Tibial nerve (tissue), 4 donors: Measurements from ENCODE around the gene ATOSB. TPM values are rescaled to one million over a fixed set of nuclear protein-coding genes. Genes with fewer than 3 reads are reported as not detected.

Experiments
- DNase-seq, 2 donors: peaks; one replicate each; pipeline ENCODE4 v3.0.0-alpha.2; 2019; ENCODE audit warnings: low spot score in 2 of 2
- H3K27ac ChIP-seq, 4 donors: fragments of 200-600 bp; sonication (generic) in 3 of 4; one replicate each; pipeline ENCODE4 v1.5.1; 2017 to 2019; ENCODE audit warnings: mild to moderate bottlenecking in 1 of 4
- H3K27me3 ChIP-seq, 2 donors: fragments of 200-600 bp; sonication (generic) in 1 of 2; one replicate each; pipeline versions ENCODE4 v1.5.1 to v1.6.0; 2017 to 2019
- H3K36me3 ChIP-seq, 3 donors: fragments of 200-600 bp; sonication (generic); one replicate each; pipeline ENCODE4 v1.5.1; 2018 to 2019
- H3K4me1 ChIP-seq, 4 donors: fragments of 200-600 bp; sonication (generic) in 3 of 4; one replicate each; pipeline ENCODE4 v1.5.1; 2017 to 2019
- H3K4me3 ChIP-seq, 4 donors: fragments of 200-600 bp; sonication (generic) in 3 of 4; one replicate each; pipeline ENCODE4 v1.5.1; 2017 to 2019; ENCODE audit warnings: mild to moderate bottlenecking in 1 of 4, moderate library complexity in 1 of 4
- H3K9me3 ChIP-seq, 4 donors: fragments of 200-600 bp; sonication (generic) in 3 of 4; one replicate each; pipeline ENCODE4 v1.5.1; 2017 to 2019
- CTCF ChIP-seq, 5 experiments: fragments of 200-600 bp in 3 of 5; fragments of 450-650 bp in 2 of 5; sonication (generic) in 3 of 5; IDR thresholded peaks; one replicate each; pipeline ENCODE4 v1.5.1; 2016 to 2019; ENCODE audit warnings: antibody characterized with exemption in 5 of 5, mild to moderate bottlenecking in 3 of 5, moderate library complexity in 2 of 5
- EP300 ChIP-seq, 2 donors: sonication (generic); formaldehyde crosslinking; IDR thresholded peaks; one replicate each; pipeline ENCODE4 v1.6.1; 2017; ENCODE audit warnings: antibody characterized with exemption in 2 of 2, mild to moderate bottlenecking in 1 of 2
- POLR2A ChIP-seq, 2 donors: fragments of 450-650 bp; IDR thresholded peaks; one replicate each; pipeline ENCODE4 v1.6.1; 2017; ENCODE audit warnings: antibody characterized with exemption in 2 of 2, mild to moderate bottlenecking in 2 of 2, moderate library complexity in 2 of 2
- WGBS, 2 donors: methylation state at CpG; one replicate each; pipeline ENCODE4 v1.1.5; 2018; 5-methylcytosine and 5-hydroxymethylcytosine counted together
- total RNA-seq, 4 donors: library from RNA; depleted of rRNA; stranded (reverse); fragments of >200 nt; gene quantifications; one replicate each; pipeline ENCODE4 v1.1.0, GENCODE V29; 2016

Gene ATOSB
- total RNA-seq, 4 donors from 2014 or later: 13.3 to 19.5 (median 14.7) TPM

DNA sequence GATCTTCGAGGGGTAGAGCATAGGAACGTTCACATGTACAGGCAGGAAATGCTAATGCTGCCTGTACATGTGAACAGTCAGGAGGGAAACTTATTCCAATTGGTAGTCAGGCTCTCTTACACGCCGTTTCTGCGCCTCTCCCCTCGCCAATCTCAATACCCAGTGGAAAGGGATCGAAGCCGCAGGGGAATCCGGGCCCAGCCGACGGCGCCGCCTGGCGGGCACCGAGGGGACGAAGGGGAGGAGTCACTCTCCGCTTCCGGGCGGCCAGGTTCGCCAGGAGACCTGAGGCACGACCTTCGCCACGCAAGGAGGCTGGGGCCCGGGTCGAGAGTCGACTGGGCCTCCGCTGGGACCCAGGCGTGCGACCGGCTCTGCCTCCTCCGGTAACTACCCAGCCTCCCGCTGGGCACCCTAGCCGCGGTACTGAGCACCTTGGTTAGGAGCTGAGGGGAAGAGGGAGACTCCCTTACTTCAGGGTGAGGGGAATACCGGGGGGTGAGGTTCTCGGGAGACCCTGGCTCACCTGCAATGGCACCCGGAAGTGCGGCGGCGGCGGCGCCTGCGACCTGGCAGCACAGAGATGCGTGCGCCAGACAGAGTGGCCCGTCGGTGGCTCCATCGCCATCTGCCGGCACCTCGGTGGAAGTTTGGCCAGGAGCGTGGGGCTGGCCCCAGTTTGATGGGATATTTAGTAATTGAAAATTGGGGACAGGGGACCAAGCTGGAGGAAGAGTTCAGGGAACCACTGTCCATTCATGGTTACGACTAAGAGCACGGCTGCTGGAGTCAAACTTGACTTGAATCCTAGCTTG is 19.4 kb downstream of the ATOSB start, which contains the start of gene PIGO:
PIGO (minus strand) TSS at position 557 of the 815 bp plus-strand sequence. CDS start 1,026 bp downstream, outside the sequence.
- WGBS, 2 donors: 1% methylated on average over 38 to 51 of the region's 53 CpGs
- Histone ChIP-seq H3K9me3 (no peaks in the 10 kb centered on the region), H3K36me3 (peaks cover 0 to 54% (median 6%) of the 10 kb centered on the region in 3 donors), H3K4me3 (peak within 1 kb of the TSS; percentile 86 to 100 (median 98)), H3K27me3 (no peaks in the 10 kb centered on the region), H3K4me1 (peaks cover 0 to 21% (median 7%) of the 10 kb centered on the region in 4 donors), H3K27ac (peak within 1 kb of the TSS; percentile 90 to 100 (median 96))
- DNase-seq: peak; percentile 73 to 75
- TF ChIP-seq EP300 (IDR thresholded peaks at IDR 0.05) (peak; percentile 56 to 79), POLR2A (IDR thresholded peaks at IDR 0.05) (peak; percentile 8 to 13), CTCF (IDR thresholded peaks at IDR 0.05) (peak; percentile 57 to 96 (median 81))

DNA sequence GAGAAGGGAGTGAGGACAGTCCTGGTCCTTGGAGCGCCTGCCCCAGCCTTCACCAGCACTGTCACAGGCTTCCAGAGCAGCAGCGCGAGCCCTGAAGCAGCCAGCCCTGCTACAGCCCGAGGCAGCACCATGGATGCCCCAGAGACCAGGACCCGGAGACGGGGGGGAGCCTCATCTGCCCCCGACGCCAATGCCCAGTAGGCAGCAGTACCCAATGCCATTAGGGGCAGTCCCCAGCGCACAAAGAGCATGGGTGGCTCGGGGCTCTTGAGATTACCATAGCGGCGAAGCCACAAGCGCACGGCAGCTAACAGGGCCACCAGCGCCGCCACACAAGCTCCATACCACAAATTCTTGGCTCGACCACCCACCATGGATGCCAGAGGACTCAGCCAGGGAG is 24.1 kb downstream of the ATOSB start:
- Histone ChIP-seq H3K9me3 (no peaks in the 10 kb centered on the region), H3K4me3 (no peak overlapping the region), H3K27me3 (no peaks in the 10 kb centered on the region), H3K36me3 (peaks cover 0 to 76% (median 6%) of the 10 kb centered on the region in 3 donors), H3K4me1 (peaks cover 0 to 12% (median 7%) of the 10 kb centered on the region in 4 donors), H3K27ac (no peak overlapping the region)
- TF ChIP-seq POLR2A (IDR thresholded peaks at IDR 0.05): no peak
- TF ChIP-seq EP300 (IDR thresholded peaks at IDR 0.05): no peak
- no peak for TF ChIP-seq CTCF (IDR thresholded peaks at IDR 0.05)
- DNase-seq: no peak
- 92 to 96% methylated on average over 9 to 17 of the region's 17 CpGs for WGBS, 2 donors

DNA sequence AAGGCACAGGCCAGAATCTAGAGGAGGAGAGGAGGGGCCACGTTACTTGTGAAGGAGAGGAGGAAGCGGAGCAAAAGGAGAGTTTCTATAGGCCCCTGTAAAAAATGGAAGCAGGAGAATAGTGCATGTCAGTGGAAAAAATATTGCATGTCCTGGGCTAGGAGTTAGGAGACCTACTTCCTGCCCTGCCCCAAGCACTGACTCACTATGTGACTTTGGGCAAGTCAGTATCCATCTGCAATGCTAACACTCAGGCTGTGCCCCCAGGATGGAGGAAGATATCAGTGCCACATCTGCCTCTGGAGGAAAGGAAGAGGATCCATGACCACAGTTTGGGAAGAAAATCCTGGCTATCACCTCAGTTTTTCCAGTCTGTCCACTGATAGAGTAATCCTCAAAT is 26.2 kb downstream of the ATOSB start:
- Histone ChIP-seq H3K9me3 (no peaks in the 10 kb centered on the region), H3K4me3 (no peak overlapping the region), H3K27ac (no peak overlapping the region), H3K36me3 (peaks cover 0 to 89% (median 6%) of the 10 kb centered on the region in 3 donors), H3K4me1 (no peaks in the 10 kb centered on the region), H3K27me3 (no peaks in the 10 kb centered on the region)
- no peak for DNase-seq
- TF ChIP-seq EP300 (IDR thresholded peaks at IDR 0.05): no peak
- no peak for TF ChIP-seq CTCF (IDR thresholded peaks at IDR 0.05)
- TF ChIP-seq POLR2A (IDR thresholded peaks at IDR 0.05): no peak
- whole genome bisulfite sequencing, 2 donors: 93 to 95% methylated on average over 2 of the region's 2 CpGs

DNA sequence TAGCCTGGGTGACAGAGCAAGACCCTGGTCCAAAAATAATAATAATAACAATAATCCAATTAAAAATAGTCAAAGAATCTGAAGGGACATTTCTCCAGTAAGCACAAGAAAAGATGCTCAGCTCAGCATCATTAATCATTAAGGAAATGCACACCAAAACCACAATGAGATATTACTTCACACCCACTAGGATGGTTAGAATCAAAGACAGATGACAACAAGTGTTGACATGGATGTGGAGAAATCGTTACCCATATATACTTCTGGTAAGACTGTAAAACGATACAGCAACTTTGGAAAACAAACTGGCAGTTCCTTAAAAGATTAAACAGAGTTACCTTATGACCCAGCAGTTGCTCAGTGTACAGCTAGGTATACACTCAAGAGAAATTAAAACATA is 30.6 kb downstream of the ATOSB start:
- Histone ChIP-seq H3K27ac (no peak overlapping the region), H3K4me3 (no peak overlapping the region), H3K4me1 (peaks cover 0 to 6% (median 5%) of the 10 kb centered on the region in 4 donors), H3K9me3 (no peaks in the 10 kb centered on the region), H3K36me3 (peaks cover 0 to 47% (median 0%) of the 10 kb centered on the region in 3 donors), H3K27me3 (no peaks in the 10 kb centered on the region)
- 88 to 91% methylated on average over 2 of the region's 2 CpGs for WGBS, 2 donors
- TF ChIP-seq EP300 (IDR thresholded peaks at IDR 0.05) (no peak), CTCF (IDR thresholded peaks at IDR 0.05) (no peak), POLR2A (IDR thresholded peaks at IDR 0.05) (no peak)
- DNase-seq: no peak
